Prostate gland (tissue), 2 donors: ENCODE measurements around the gene MAT2B. TPM values are rescaled to one million over a fixed set of nuclear protein-coding genes. Genes with fewer than 3 reads are reported as not detected.
A peak's percentile ranks its signal among the peaks of the same experiment; 100 is the strongest.

Experiments used
- DNase-seq: peaks from one replicate; pipeline ENCODE4 v3.0.0-alpha.2; 2019; ENCODE audit warnings: low spot score
- H3K27ac ChIP-seq, 2 donors: fragments of 200-600 bp; sonication (generic); 2 replicates each; pipeline ENCODE4 v1.5.1; 2017 to 2019
- H3K27me3 ChIP-seq: fragments of 200-600 bp; sonication (generic); replicated peaks from 2 replicates; pipeline ENCODE4 v1.5.1; 2019; ENCODE audit not compliant: insufficient read depth
- H3K36me3 ChIP-seq, 2 donors: fragments of 200-600 bp; sonication (generic); 1 replicate in 1 of 2; 2 replicates in 1 of 2; pipeline versions ENCODE4 v1.5.1 to v1.8.1; 2017 to 2019
- H3K4me1 ChIP-seq: fragments of 200-600 bp; sonication (generic); replicated peaks from 2 replicates; pipeline ENCODE4 v1.5.1; 2019
- H3K4me3 ChIP-seq, 2 donors: fragments of 200-600 bp; sonication (generic); 2 replicates each; pipeline ENCODE4 v1.5.1; 2017 to 2019
- H3K9me3 ChIP-seq: fragments of 200-600 bp; sonication (generic); 2 replicates; pipeline ENCODE4 v1.5.1; 2017
- POLR2A ChIP-seq: fragments of 450-650 bp; IDR thresholded peaks from one replicate; pipeline ENCODE4 v1.6.1; 2016; ENCODE audit warnings: antibody characterized with exemption, mild to moderate bottlenecking
- POLR2AphosphoS5 ChIP-seq: sonication (generic); formaldehyde crosslinking; IDR thresholded peaks from one replicate; pipeline ENCODE4 v1.6.1; 2017; ENCODE audit warnings: antibody characterized with exemption
- WGBS: methylation state at CpG from one replicate; pipeline ENCODE4 v1.1.5; 2018; 5-methylcytosine and 5-hydroxymethylcytosine counted together
- intact Hi-C: fragments of 100-400 bp; cut with DNase I; formaldehyde crosslinking; loops from one replicate; pipeline ENCODE4 v1.14.2; 2022
- total RNA-seq, 2 donors: library from RNA; depleted of rRNA; stranded (reverse); fragments of >200 nt; gene quantifications; one replicate each; pipeline ENCODE4 v1.1.0, GENCODE V29; 2016
- TF ChIP-seq, protein P1 (sequence below), 4 experiments: fragments of 200-600 bp in 2 of 4; fragments of 450-650 bp in 2 of 4; sonication (generic) in 2 of 4; IDR thresholded peaks; 1 replicate in 3 of 4; 2 replicates in 1 of 4; pipeline ENCODE4 v1.5.1; 2016 to 2019; ENCODE audit warnings: antibody characterized with exemption in 4 of 4, mild to moderate bottlenecking in 2 of 4, moderate library complexity in 2 of 4

Gene MAT2B
- total RNA-seq, 2 donors from 2014 or later: 53.9 to 68.5 TPM

DNA sequence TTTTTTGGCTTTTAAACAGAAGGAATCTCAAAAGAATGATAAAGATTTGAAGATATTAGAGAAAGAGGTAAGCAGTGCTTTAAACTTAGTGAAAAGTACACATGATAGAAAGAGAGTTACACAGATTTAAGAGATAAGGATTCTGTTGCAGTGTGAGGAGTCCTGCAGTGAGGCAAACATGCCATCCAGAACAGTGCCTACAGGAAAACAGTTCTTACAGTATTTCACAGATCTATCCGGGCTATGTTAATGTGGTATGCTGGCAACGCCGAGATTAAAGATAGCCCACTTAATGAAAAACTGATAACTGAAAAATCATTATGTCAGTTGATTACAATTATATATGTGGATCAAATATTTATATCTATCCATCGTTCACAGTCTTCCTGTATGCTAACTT is 37.7 kb upstream of the MAT2B start:
- no peaks in the 10 kb centered on the region for H3K4me1 ChIP-seq
- no peaks in the 10 kb centered on the region for H3K9me3 ChIP-seq
- DNase-seq: no peak
- H3K27me3 ChIP-seq: no peaks in the 10 kb centered on the region
- no peak overlapping the region for H3K4me3 ChIP-seq
- TF ChIP-seq POLR2A (no peak), POLR2AphosphoS5 (no peak)
- H3K36me3 ChIP-seq: no peaks in the 10 kb centered on the region
- intact Hi-C loops: no loop called here
- no peak overlapping the region for H3K27ac ChIP-seq
- WGBS: 46% methylated on average over 4 of the region's 4 CpGs

DNA sequence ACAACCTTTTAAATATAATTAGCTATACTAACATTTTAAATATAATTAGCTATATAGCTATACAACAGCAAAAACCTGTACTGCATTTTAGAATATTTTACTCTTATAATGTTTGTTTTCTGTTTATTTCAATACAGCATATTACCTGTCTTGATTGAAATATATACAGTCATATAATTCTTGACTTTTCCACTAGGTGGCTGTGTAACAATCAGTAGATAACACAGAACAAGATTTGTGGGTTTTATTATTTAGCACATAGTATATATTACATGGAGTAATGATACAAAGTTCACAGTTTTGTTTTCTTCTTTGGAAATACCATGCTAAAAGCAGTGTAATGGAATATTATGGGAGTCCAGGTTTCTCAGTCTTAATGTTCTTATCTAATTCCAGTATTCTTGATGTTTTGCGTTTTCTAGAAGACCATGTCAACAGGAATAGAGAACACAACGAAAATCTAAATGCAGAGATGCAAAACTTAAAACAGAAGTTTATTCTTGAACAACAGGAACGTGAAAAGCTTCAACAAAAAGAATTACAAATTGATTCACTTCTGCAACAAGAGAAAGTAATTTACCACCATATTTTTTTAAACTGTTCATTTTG is 31.7 kb upstream of the MAT2B start:
- Histone ChIP-seq H3K36me3 (no peaks in the 10 kb centered on the region), H3K4me3 (no peak overlapping the region), H3K27me3 (no peaks in the 10 kb centered on the region), H3K9me3 (no peaks in the 10 kb centered on the region), H3K4me1 (no peaks in the 10 kb centered on the region), H3K27ac (no peak overlapping the region)
- 78% methylated on average over 3 of the region's 3 CpGs for WGBS
- intact Hi-C loops: no loop called here
- TF ChIP-seq, protein P1, sequence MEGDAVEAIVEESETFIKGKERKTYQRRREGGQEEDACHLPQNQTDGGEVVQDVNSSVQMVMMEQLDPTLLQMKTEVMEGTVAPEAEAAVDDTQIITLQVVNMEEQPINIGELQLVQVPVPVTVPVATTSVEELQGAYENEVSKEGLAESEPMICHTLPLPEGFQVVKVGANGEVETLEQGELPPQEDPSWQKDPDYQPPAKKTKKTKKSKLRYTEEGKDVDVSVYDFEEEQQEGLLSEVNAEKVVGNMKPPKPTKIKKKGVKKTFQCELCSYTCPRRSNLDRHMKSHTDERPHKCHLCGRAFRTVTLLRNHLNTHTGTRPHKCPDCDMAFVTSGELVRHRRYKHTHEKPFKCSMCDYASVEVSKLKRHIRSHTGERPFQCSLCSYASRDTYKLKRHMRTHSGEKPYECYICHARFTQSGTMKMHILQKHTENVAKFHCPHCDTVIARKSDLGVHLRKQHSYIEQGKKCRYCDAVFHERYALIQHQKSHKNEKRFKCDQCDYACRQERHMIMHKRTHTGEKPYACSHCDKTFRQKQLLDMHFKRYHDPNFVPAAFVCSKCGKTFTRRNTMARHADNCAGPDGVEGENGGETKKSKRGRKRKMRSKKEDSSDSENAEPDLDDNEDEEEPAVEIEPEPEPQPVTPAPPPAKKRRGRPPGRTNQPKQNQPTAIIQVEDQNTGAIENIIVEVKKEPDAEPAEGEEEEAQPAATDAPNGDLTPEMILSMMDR (IDR thresholded peaks at IDR 0.05): peak in 3 of 4 experiments; percentile 30 to 43 (median 38)
- no peak for TF ChIP-seq POLR2A
- no peak for DNase-seq

DNA sequence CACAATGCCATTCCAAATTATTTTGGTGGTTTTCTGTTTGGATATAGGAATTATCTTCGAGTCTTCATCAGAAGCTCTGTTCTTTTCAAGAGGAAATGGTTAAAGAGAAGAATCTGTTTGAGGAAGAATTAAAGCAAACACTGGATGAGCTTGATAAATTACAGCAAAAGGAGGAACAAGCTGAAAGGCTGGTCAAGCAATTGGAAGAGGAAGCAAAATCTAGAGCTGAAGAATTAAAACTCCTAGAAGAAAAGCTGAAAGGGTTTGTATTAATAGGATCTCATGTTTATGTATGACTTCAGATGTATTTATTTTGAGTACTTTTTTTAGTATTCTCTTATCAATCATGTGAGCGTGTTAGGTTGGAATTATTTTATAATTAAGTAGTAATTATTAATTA is 30.0 kb upstream of the MAT2B start:
- H3K4me3 ChIP-seq: no peak overlapping the region
- H3K36me3 ChIP-seq: no peaks in the 10 kb centered on the region
- H3K4me1 ChIP-seq: no peaks in the 10 kb centered on the region
- H3K27me3 ChIP-seq: no peaks in the 10 kb centered on the region
- H3K27ac ChIP-seq: no peak overlapping the region
- intact Hi-C loops: no loop called here
- no peaks in the 10 kb centered on the region for H3K9me3 ChIP-seq
- no peak for DNase-seq
- no peak for TF ChIP-seq POLR2AphosphoS5
- TF ChIP-seq, protein P1 (IDR thresholded peaks at IDR 0.05): no peak
- no peak for TF ChIP-seq POLR2A
- 85% methylated on average over 2 of the region's 2 CpGs for WGBS

GRCh38 chr5:163478126-163478981 is 27.1 kb upstream of the MAT2B start:
- DNase-seq: no peak
- 79% methylated on average over 2 of the region's 2 CpGs for WGBS
- Histone ChIP-seq H3K36me3 (no peaks in the 10 kb centered on the region), H3K4me3 (no peak overlapping the region), H3K9me3 (no peaks in the 10 kb centered on the region), H3K27ac (no peak overlapping the region), H3K27me3 (no peaks in the 10 kb centered on the region), H3K4me1 (no peaks in the 10 kb centered on the region)
- intact Hi-C loops: no loop called here
- TF ChIP-seq POLR2A (no peak), POLR2AphosphoS5 (no peak)
- TF ChIP-seq, protein P1 (IDR thresholded peaks at IDR 0.05): no peak

DNA sequence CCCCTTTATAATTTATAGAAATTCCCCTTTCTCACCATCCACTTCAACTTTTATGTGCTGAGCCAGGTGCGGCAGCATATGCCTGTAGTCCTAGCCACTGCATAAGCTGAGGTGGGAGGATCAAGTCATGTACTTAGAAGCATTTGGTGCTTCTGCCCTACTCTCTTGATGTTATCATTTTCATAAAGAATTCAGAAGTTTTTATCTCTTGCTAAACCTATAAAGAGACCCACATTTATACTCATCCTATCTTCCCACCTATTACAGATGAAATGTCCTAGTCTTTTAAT is 26.5 kb upstream of the MAT2B start:
- H3K4me3 ChIP-seq: no peak overlapping the region
- TF ChIP-seq, protein P1 (IDR thresholded peaks at IDR 0.05): no peak
- TF ChIP-seq POLR2AphosphoS5 (no peak), POLR2A (no peak)
- H3K9me3 ChIP-seq: no peaks in the 10 kb centered on the region
- no peak overlapping the region for H3K27ac ChIP-seq
- no peaks in the 10 kb centered on the region for H3K36me3 ChIP-seq
- intact Hi-C loops: no loop called here
- no peak for DNase-seq
- H3K4me1 ChIP-seq: no peaks in the 10 kb centered on the region
- WGBS: 86% methylated on average over 1 of the region's 1 CpG
- no peaks in the 10 kb centered on the region for H3K27me3 ChIP-seq
